ENCODE data around the gene PGAM5. TPM values are rescaled to one million over a fixed set of nuclear protein-coding genes. Genes with fewer than 3 reads are reported as not detected.
"Not testable (repeated sequence)": the region's sequence is repeated elsewhere in the genome, so short reads cannot be mapped to it uniquely, and the experiment has no call there.

The PGAM5 gene
- total and polyA plus RNA-seq, 3 experiments from 2014 or later, result 31.8 to 102 (median 99.7) TPM

GRCh38 chr12:132677492-132677891 lies 33.1 kb upstream of the PGAM5 start:
- H3K36me3 Mint-ChIP-seq, result peaks cover 10 to 74% (median 20%) of the 10 kb centered on the region in 3 donors
- H3K27me3 Mint-ChIP-seq, result no peaks in the 10 kb centered on the region
- no peaks in the 10 kb centered on the region for H3K9me3 ChIP-seq (ENCODE audit: low read length)
- H3K27ac ChIP-seq (ENCODE audit: low read depth, low read length), result no peak overlapping the region
- no peaks in the 10 kb centered on the region for H3K9me3 Mint-ChIP-seq
- DNase-seq, result no peak
- ChIA-PET POLR2A (no interaction called here), CTCF (no interaction called here)
- peak overlapping the region in 1 of 8 donors; percentile 29 for H3K27ac Mint-ChIP-seq
- no peak overlapping the region for H3K4me3 ChIP-seq (ENCODE audit: low read length)
- peaks cover 42% of the 10 kb centered on the region for H3K36me3 ChIP-seq (ENCODE audit: insufficient read depth, low read length)
- no peaks in the 10 kb centered on the region for H3K27me3 ChIP-seq (ENCODE audit: insufficient read depth, low read length, poor library complexity, severe bottlenecking)
- H3K4me1 Mint-ChIP-seq, result peaks cover 0 to 14% (median 4%) of the 10 kb centered on the region in 3 donors
- no peaks in the 10 kb centered on the region for H3K4me1 ChIP-seq (ENCODE audit: insufficient read depth, low read length)
- peak overlapping the region in 1 of 7 donors; percentile 65 for H3K4me3 Mint-ChIP-seq

- Mint-ChIP-seq H3K27ac (peak overlapping the region in 5 of 8 donors; percentile 37 to 87 (median 66)), H3K36me3 (peaks cover 0 to 4% (median 3%) of the 10 kb centered on the region in 3 donors), H3K4me3 (peak overlapping the region; percentile 58 to 95 (median 74)), H3K9me3 (no peaks in the 10 kb centered on the region), H3K4me1 (peaks cover 17 to 35% (median 30%) of the 10 kb centered on the region in 3 donors), H3K27me3 (no peaks in the 10 kb centered on the region)
- no peaks in the 10 kb centered on the region for H3K9me3 ChIP-seq (ENCODE audit: low read length)
- no peak overlapping the region for H3K4me3 ChIP-seq (ENCODE audit: low read length)
- peaks cover 4% of the 10 kb centered on the region for H3K36me3 ChIP-seq (ENCODE audit: insufficient read depth, low read length)
- H3K27ac ChIP-seq (ENCODE audit: low read depth, low read length), result no peak overlapping the region
- H3K4me1 ChIP-seq (ENCODE audit: insufficient read depth, low read length), result peaks cover 7% of the 10 kb centered on the region
- POLR2A ChIA-PET, result no interaction called here
- no peaks in the 10 kb centered on the region for H3K27me3 ChIP-seq (ENCODE audit: insufficient read depth, low read length, poor library complexity, severe bottlenecking)
- CTCF ChIA-PET, result interaction anchor here (1.2 kb wide), 1 partner anchor 220 kb away, joined by 3 read pairs; no protein-coding TSS in a partner anchor
- no peak for DNase-seq
These were observed 25.2 kb upstream of the PGAM5 start for GRCh38 chr12:132685400-132685799.

- Mint-ChIP-seq H3K4me1 (peaks cover 15 to 30% (median 28%) of the 10 kb centered on the region in 3 donors), H3K36me3 (peaks cover 0 to 1% (median 0%) of the 10 kb centered on the region in 3 donors), H3K27ac (no peak overlapping the region), H3K9me3 (no peaks in the 10 kb centered on the region), H3K4me3 (peak overlapping the region; percentile 55 to 95 (median 85)), H3K27me3 (no peaks in the 10 kb centered on the region)
- H3K36me3 ChIP-seq (ENCODE audit: insufficient read depth, low read length), result no peaks in the 10 kb centered on the region
- CTCF ChIA-PET, result no interaction called here
- peak overlapping the region; percentile 59 for H3K27ac ChIP-seq (ENCODE audit: low read depth, low read length)
- peak overlapping the region; percentile 47 for H3K4me3 ChIP-seq (ENCODE audit: low read length)
- peaks cover 7% of the 10 kb centered on the region for H3K4me1 ChIP-seq (ENCODE audit: insufficient read depth, low read length)
- no peaks in the 10 kb centered on the region for H3K27me3 ChIP-seq (ENCODE audit: insufficient read depth, low read length, poor library complexity, severe bottlenecking)
- no peak for DNase-seq
- H3K9me3 ChIP-seq (ENCODE audit: low read length), result no peaks in the 10 kb centered on the region
- POLR2A ChIA-PET, result no interaction called here
These were observed 23.8 kb upstream of the PGAM5 start for GRCh38 chr12:132686825-132687210.

GRCh38 chr12:132687211-132688164 lies 23.2 kb upstream of the PGAM5 start, which contains the start of the genes POLE and PXMP2:
Gene POLE (minus strand): TSS chr12:132687342. CDS start chr12:132687315, 27 bp downstream.
Gene PXMP2 (plus strand): TSS chr12:132687587. CDS start chr12:132687671, 84 bp downstream.
- Histone ChIP-seq H3K36me3 (ENCODE audit: insufficient read depth, low read length) (no peaks in the 10 kb centered on the region), H3K9me3 (ENCODE audit: low read length) (no peaks in the 10 kb centered on the region), H3K4me1 (ENCODE audit: insufficient read depth, low read length) (peaks cover 7% of the 10 kb centered on the region), H3K27me3 (ENCODE audit: insufficient read depth, low read length, poor library complexity, severe bottlenecking) (no peaks in the 10 kb centered on the region), H3K4me3 (ENCODE audit: low read length) (peak within 1 kb of the TSS; percentile 47), H3K27ac (ENCODE audit: low read depth, low read length) (peak within 1 kb of the TSS; percentile 59)
- DNase-seq, result peak; percentile 88 to 94 (median 89)
- Mint-ChIP-seq H3K36me3 (peaks cover 0 to 1% (median 0%) of the 10 kb centered on the region in 3 donors), H3K9me3 (no peaks in the 10 kb centered on the region), H3K4me3 (peak within 1 kb of the TSS; percentile 80 to 95 (median 85)), H3K4me1 (peaks cover 15 to 30% (median 28%) of the 10 kb centered on the region in 3 donors), H3K27me3 (no peaks in the 10 kb centered on the region), H3K27ac (peak within 1 kb of the TSS in 4 of 8 donors; percentile 36 to 70 (median 56))
- CTCF ChIA-PET, result no interaction called here
- POLR2A ChIA-PET, result no interaction called here

GRCh38 chr12:132689227-132689626 lies 21.4 kb upstream of the PGAM5 start:
- Histone ChIP-seq H3K27ac (ENCODE audit: low read depth, low read length) (no peak overlapping the region), H3K9me3 (ENCODE audit: low read length) (no peaks in the 10 kb centered on the region), H3K27me3 (ENCODE audit: insufficient read depth, low read length, poor library complexity, severe bottlenecking) (no peaks in the 10 kb centered on the region), H3K36me3 (ENCODE audit: insufficient read depth, low read length) (no peaks in the 10 kb centered on the region), H3K4me1 (ENCODE audit: insufficient read depth, low read length) (peaks cover 7% of the 10 kb centered on the region), H3K4me3 (ENCODE audit: low read length) (no peak overlapping the region)
- Mint-ChIP-seq H3K36me3 (peaks cover 0 to 1% (median 0%) of the 10 kb centered on the region in 3 donors), H3K27ac (peak overlapping the region in 2 of 8 donors; percentile 53 to 59), H3K4me3 (peak overlapping the region; percentile 42 to 90 (median 71)), H3K9me3 (no peaks in the 10 kb centered on the region), H3K27me3 (no peaks in the 10 kb centered on the region), H3K4me1 (peaks cover 15 to 25% (median 20%) of the 10 kb centered on the region in 3 donors)
- CTCF ChIA-PET, result no interaction called here
- POLR2A ChIA-PET, result no interaction called here
- no peak for DNase-seq

- H3K4me3 Mint-ChIP-seq, result peak overlapping the region in 6 of 7 donors; percentile 23 to 78 (median 64)
- H3K9me3 Mint-ChIP-seq, result no peaks in the 10 kb centered on the region
- peaks cover 7% of the 10 kb centered on the region for H3K4me1 ChIP-seq (ENCODE audit: insufficient read depth, low read length)
- H3K27me3 Mint-ChIP-seq, result no peaks in the 10 kb centered on the region
- no peaks in the 10 kb centered on the region for H3K36me3 ChIP-seq (ENCODE audit: insufficient read depth, low read length)
- ChIA-PET POLR2A (interaction anchor here (0.6 kb wide), 1 partner anchor 10 kb away, joined by 3 read pairs; no protein-coding TSS in a partner anchor), CTCF (no interaction called here)
- H3K9me3 ChIP-seq (ENCODE audit: low read length), result no peaks in the 10 kb centered on the region
- no peak overlapping the region for H3K27ac ChIP-seq (ENCODE audit: low read depth, low read length)
- H3K27ac Mint-ChIP-seq, result peak overlapping the region in 3 of 8 donors; percentile 31 to 59 (median 38)
- no peaks in the 10 kb centered on the region for H3K27me3 ChIP-seq (ENCODE audit: insufficient read depth, low read length, poor library complexity, severe bottlenecking)
- H3K36me3 Mint-ChIP-seq, result peaks cover 0 to 1% (median 0%) of the 10 kb centered on the region in 3 donors
- H3K4me3 ChIP-seq (ENCODE audit: low read length), result no peak overlapping the region
- no peak for DNase-seq
- H3K4me1 Mint-ChIP-seq, result peaks cover 15 to 23% (median 18%) of the 10 kb centered on the region in 3 donors
These were observed 20.5 kb upstream of the PGAM5 start for GRCh38 chr12:132690112-132690511.

GRCh38 chr12:132692030-132692429 lies 18.6 kb upstream of the PGAM5 start:
- H3K36me3 ChIP-seq (ENCODE audit: insufficient read depth, low read length); POLR2A ChIA-PET; H3K27me3 Mint-ChIP-seq; H3K9me3 ChIP-seq (ENCODE audit: low read length); H3K27ac Mint-ChIP-seq; H3K4me3 Mint-ChIP-seq; H3K27me3 ChIP-seq (ENCODE audit: insufficient read depth, low read length, poor library complexity, severe bottlenecking); H3K9me3 Mint-ChIP-seq; CTCF ChIA-PET; H3K36me3 Mint-ChIP-seq; DNase-seq; H3K4me3 ChIP-seq (ENCODE audit: low read length); H3K4me1 ChIP-seq (ENCODE audit: insufficient read depth, low read length); H3K27ac ChIP-seq (ENCODE audit: low read depth, low read length): not testable (repeated sequence)
- peaks cover 7 to 12% (median 9%) of the 10 kb centered on the region in 3 donors for H3K4me1 Mint-ChIP-seq

GRCh38 chr12:132694888-132695287 lies 15.8 kb upstream of the PGAM5 start:
- POLR2A ChIA-PET; H3K27me3 ChIP-seq (ENCODE audit: insufficient read depth, low read length, poor library complexity, severe bottlenecking); H3K4me1 Mint-ChIP-seq; H3K4me1 ChIP-seq (ENCODE audit: insufficient read depth, low read length); H3K27ac ChIP-seq (ENCODE audit: low read depth, low read length); H3K36me3 ChIP-seq (ENCODE audit: insufficient read depth, low read length); CTCF ChIA-PET; DNase-seq; H3K9me3 Mint-ChIP-seq; H3K9me3 ChIP-seq (ENCODE audit: low read length); H3K4me3 ChIP-seq (ENCODE audit: low read length); H3K27ac Mint-ChIP-seq; H3K27me3 Mint-ChIP-seq: not testable (repeated sequence)
- Mint-ChIP-seq H3K4me3 (peak overlapping the region in 1 of 7 donors; percentile 13), H3K36me3 (peaks cover 0 to 26% (median 6%) of the 10 kb centered on the region in 3 donors)

Measured in CD8-positive, alpha-beta memory T cell (primary cell).